Natural killer cell treated with Interleukin-12 subunit alpha and Interleukin-12 subunit beta and Interleukin-15 and Interleukin-18, amount 100 ng/mL, for 72 hours (primary cell): Measurements from ENCODE around the gene XPO5. TPM values are rescaled to one million over a fixed set of nuclear protein-coding genes. Genes with fewer than 3 reads are reported as not detected.
A peak's percentile ranks its signal among the peaks of the same experiment; 100 is the strongest.
"Not testable (repeated sequence)": the region's sequence is repeated elsewhere in the genome, so short reads cannot be mapped to it uniquely, and the experiment has no call there.

ENCODE experiments used
- ATAC-seq, 2 donors: fragments of 150-1000 bp; cut with Tn5 transposase in 1 of 2; sonication (Bioruptor Pico), chemical (Tn5 transposase) in 1 of 2; 2 replicates each; pipeline ENCODE4 v1.10.0; 2021
- DNase-seq: peaks from one replicate; pipeline ENCODE4 v3.0.0; 2022; ENCODE audit warnings: low spot score
- H3K27ac Mint-ChIP-seq, 2 donors: 1 replicate in 1 of 2; 2 replicates in 1 of 2; pipeline ENCODE4 v1.8.0; 2022; ENCODE audit warnings: mixed read lengths in 2 of 2, mild to moderate bottlenecking in 1 of 2, moderate library complexity in 1 of 2
- H3K27me3 Mint-ChIP-seq, 2 donors: 1 replicate in 1 of 2; 2 replicates in 1 of 2; pipeline ENCODE4 v1.8.0; 2022; ENCODE audit warnings: mixed read lengths in 2 of 2
- H3K36me3 Mint-ChIP-seq: one replicate; pipeline ENCODE4 v1.8.0; 2022; ENCODE audit warnings: mixed read lengths
- H3K4me1 Mint-ChIP-seq, 2 donors: 1 replicate in 1 of 2; 2 replicates in 1 of 2; pipeline ENCODE4 v1.8.0; 2022; ENCODE audit warnings: low read depth in 2 of 2, mixed read lengths in 2 of 2, mild to moderate bottlenecking in 1 of 2
- H3K4me3 Mint-ChIP-seq: one replicate; pipeline ENCODE4 v1.8.0; 2022; ENCODE audit warnings: mixed read lengths
- H3K9me3 Mint-ChIP-seq: 2 replicates; pipeline ENCODE4 v1.8.0; 2022; ENCODE audit warnings: mixed read lengths
- total RNA-seq, 2 donors: library from RNA; stranded (reverse); gene quantifications; one replicate each; pipeline ENCODE4 v1.2.3, GENCODE V29; 2022

XPO5 gene
- total RNA-seq, 2 donors from 2014 or later = 80.0 to 178 TPM

- Mint-ChIP-seq H3K4me3 (no peak overlapping the region), H3K9me3 (no peaks in the 10 kb centered on the region), H3K36me3 (peaks cover under 1% of the 10 kb centered on the region), H3K27ac (no peak overlapping the region), H3K4me1 (peaks cover 13 to 20% of the 10 kb centered on the region in 2 donors), H3K27me3 (peaks cover 12 to 14% of the 10 kb centered on the region in 2 donors)
- DNase-seq (no peak), ATAC-seq (no peak)
Measured at GRCh38 chr6:43506171-43506570, 69.7 kb downstream of the XPO5 start.

GRCh38 chr6:43505718-43506117, 70.1 kb downstream of the XPO5 start:
- H3K27me3 Mint-ChIP-seq = peaks cover 12 to 14% of the 10 kb centered on the region in 2 donors
- H3K27ac Mint-ChIP-seq = no peak overlapping the region

GRCh38 chr6:43504756-43505593, 70.9 kb downstream of the XPO5 start:
- Mint-ChIP-seq H3K9me3 (no peaks in the 10 kb centered on the region), H3K4me1 (peaks cover 13 to 15% of the 10 kb centered on the region in 2 donors), H3K27me3 (peaks cover 12 to 14% of the 10 kb centered on the region in 2 donors), H3K27ac (no peak overlapping the region), H3K4me3 (no peak overlapping the region), H3K36me3 (no peaks in the 10 kb centered on the region)
- no peak for DNase-seq
- no peak for ATAC-seq

More at GRCh38 chr6:43505718-43506117, 70.1 kb downstream of the XPO5 start:
- ATAC-seq (no peak), DNase-seq (no peak)
- peaks cover 13 to 16% of the 10 kb centered on the region in 2 donors for H3K4me1 Mint-ChIP-seq
- H3K9me3 Mint-ChIP-seq = no peaks in the 10 kb centered on the region
- no peak overlapping the region for H3K4me3 Mint-ChIP-seq
- H3K36me3 Mint-ChIP-seq = no peaks in the 10 kb centered on the region

- no peak for ATAC-seq
- H3K27ac Mint-ChIP-seq = no peak overlapping the region
- peaks cover under 1 to 5% of the 10 kb centered on the region in 2 donors for H3K27me3 Mint-ChIP-seq
- no peaks in the 10 kb centered on the region for H3K36me3 Mint-ChIP-seq
- peaks cover 4 to 8% of the 10 kb centered on the region in 2 donors for H3K4me1 Mint-ChIP-seq
- no peaks in the 10 kb centered on the region for H3K9me3 Mint-ChIP-seq
- DNase-seq = no peak
- no peak overlapping the region for H3K4me3 Mint-ChIP-seq
Measured at GRCh38 chr6:43503443-43503842, 72.4 kb downstream of the XPO5 start.

- Mint-ChIP-seq H3K4me1 (peaks cover 3 to 7% of the 10 kb centered on the region in 2 donors), H3K36me3 (no peaks in the 10 kb centered on the region), H3K4me3 (no peak overlapping the region), H3K27me3 (no peaks in the 10 kb centered on the region), H3K9me3 (no peaks in the 10 kb centered on the region), H3K27ac (no peak overlapping the region)
- DNase-seq (no peak), ATAC-seq (no peak)
Measured at GRCh38 chr6:43502666-43503065, 73.2 kb downstream of the XPO5 start.

- H3K4me1 Mint-ChIP-seq = peaks cover 0 to 3% of the 10 kb centered on the region in 2 donors
- no peak overlapping the region for H3K27ac Mint-ChIP-seq
- no peaks in the 10 kb centered on the region for H3K9me3 Mint-ChIP-seq
- H3K4me3 Mint-ChIP-seq = no peak overlapping the region
- H3K36me3 Mint-ChIP-seq = no peaks in the 10 kb centered on the region
- DNase-seq = no peak
- no peak for ATAC-seq
- H3K27me3 Mint-ChIP-seq = no peaks in the 10 kb centered on the region
Measured at GRCh38 chr6:43500921-43501320, 74.9 kb downstream of the XPO5 start.

GRCh38 chr6:43499028-43499815, 76.6 kb downstream of the XPO5 start:
- Mint-ChIP-seq H3K9me3 (no peaks in the 10 kb centered on the region), H3K4me3 (no peak overlapping the region), H3K27ac (no peak overlapping the region), H3K36me3 (no peaks in the 10 kb centered on the region), H3K4me1 (peaks cover 10 to 14% of the 10 kb centered on the region in 2 donors), H3K27me3 (no peaks in the 10 kb centered on the region)
- DNase-seq (no peak), ATAC-seq (no peak)

GRCh38 chr6:43498291-43498690, 77.5 kb downstream of the XPO5 start:
- peaks cover 12 to 20% of the 10 kb centered on the region in 2 donors for H3K4me1 Mint-ChIP-seq
- not testable (repeated sequence) for ATAC-seq, DNase-seq, H3K27me3 Mint-ChIP-seq, H3K4me3 Mint-ChIP-seq, H3K27ac Mint-ChIP-seq, H3K36me3 Mint-ChIP-seq, H3K9me3 Mint-ChIP-seq

GRCh38 chr6:43497689-43498088, 78.1 kb downstream of the XPO5 start:
- Mint-ChIP-seq H3K27ac (peak overlapping the region in 1 of 2 donors; percentile 66), H3K36me3 (no peaks in the 10 kb centered on the region), H3K27me3 (no peaks in the 10 kb centered on the region)

GRCh38 chr6:43497129-43497396, 78.8 kb downstream of the XPO5 start:
- Mint-ChIP-seq H3K4me1 (peaks cover 22 to 27% of the 10 kb centered on the region in 2 donors), H3K9me3 (no peaks in the 10 kb centered on the region), H3K27ac (peak overlapping the region in 1 of 2 donors; percentile 66), H3K4me3 (no peak overlapping the region), H3K27me3 (no peaks in the 10 kb centered on the region), H3K36me3 (no peaks in the 10 kb centered on the region)
- ATAC-seq = no peak
- DNase-seq = no peak

More at GRCh38 chr6:43497689-43498088, 78.1 kb downstream of the XPO5 start:
- Mint-ChIP-seq H3K4me1 (peaks cover 18 to 23% of the 10 kb centered on the region in 2 donors), H3K4me3 (no peak overlapping the region), H3K9me3 (no peaks in the 10 kb centered on the region)
- DNase-seq (no peak), ATAC-seq (no peak)

GRCh38 chr6:43496370-43497128, 79.3 kb downstream of the XPO5 start:
- Mint-ChIP-seq H3K4me3 (no peak overlapping the region), H3K9me3 (no peaks in the 10 kb centered on the region), H3K4me1 (peaks cover 22 to 27% of the 10 kb centered on the region in 2 donors), H3K27me3 (no peaks in the 10 kb centered on the region), H3K36me3 (no peaks in the 10 kb centered on the region), H3K27ac (no peak overlapping the region)
- no peak for ATAC-seq
- no peak for DNase-seq

- no peaks in the 10 kb centered on the region for H3K36me3 Mint-ChIP-seq
- peaks cover 22 to 27% of the 10 kb centered on the region in 2 donors for H3K4me1 Mint-ChIP-seq
- DNase-seq (no peak), ATAC-seq (peak; percentile 39 to 63)
- peak overlapping the region; percentile 66 for H3K4me3 Mint-ChIP-seq
- H3K9me3 Mint-ChIP-seq = no peaks in the 10 kb centered on the region
- H3K27me3 Mint-ChIP-seq = no peaks in the 10 kb centered on the region
- H3K27ac Mint-ChIP-seq = no peak overlapping the region
Measured at GRCh38 chr6:43495409-43495941, 80.4 kb downstream of the XPO5 start.

- DNase-seq = no peak
- Mint-ChIP-seq H3K27me3 (no peaks in the 10 kb centered on the region), H3K4me1 (peaks cover 22 to 32% of the 10 kb centered on the region in 2 donors), H3K9me3 (no peaks in the 10 kb centered on the region), H3K36me3 (no peaks in the 10 kb centered on the region), H3K27ac (no peak overlapping the region), H3K4me3 (peak overlapping the region; percentile 66)
- ATAC-seq = no peak
Measured at GRCh38 chr6:43494766-43495165, 81.1 kb downstream of the XPO5 start.
